ENCODE data around the gene LMLN.

The LMLN gene

DNA sequence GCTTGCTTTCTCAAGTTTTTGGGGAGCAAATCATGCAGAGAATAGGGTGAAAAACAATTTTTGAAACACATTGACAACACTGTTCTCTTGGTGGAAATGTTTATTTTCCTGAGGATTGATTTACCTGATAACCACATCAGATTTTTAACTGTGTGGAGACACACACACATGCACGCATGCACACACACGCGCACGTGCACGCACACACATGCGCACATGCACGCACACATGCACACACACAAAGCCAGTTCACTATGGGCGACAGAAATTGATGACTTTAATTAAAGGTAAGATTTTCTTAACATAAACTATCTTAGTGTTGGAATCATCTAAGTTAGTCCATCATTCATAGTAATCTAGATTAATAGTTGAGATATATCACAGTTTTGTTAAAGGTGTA, 15.3 kb downstream of the LMLN start:
- no peak overlapping the region for H3K4me3 ChIP-seq (ENCODE audit: low read depth, low read length)
- no peak for DNase-seq (ENCODE audit: low read depth)
- TF ChIP-seq CTCF (IDR thresholded peaks at IDR 0.05; ENCODE audit: low read depth, low read length, missing control alignments): no peak

DNA sequence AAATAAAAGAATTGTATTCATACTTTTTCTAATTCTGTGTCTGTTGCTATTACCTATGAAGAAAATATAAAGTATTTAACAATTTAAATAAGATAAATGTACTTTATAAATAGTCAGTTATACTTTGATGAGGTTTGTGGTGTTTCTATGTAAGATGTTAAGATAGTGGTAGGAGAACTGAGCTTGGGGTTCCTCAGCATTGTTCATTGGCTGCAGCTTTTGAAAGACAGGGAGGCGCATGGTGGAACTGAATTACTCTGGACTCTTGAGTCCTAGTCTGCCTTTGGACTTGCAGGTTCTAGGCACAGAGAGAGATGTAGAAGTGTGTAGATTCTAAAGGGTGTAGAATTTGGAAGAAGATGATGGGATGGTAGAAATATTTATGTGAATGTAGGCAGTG, 23.1 kb downstream of the LMLN start:
- no peak for TF ChIP-seq CTCF (IDR thresholded peaks at IDR 0.05; ENCODE audit: low read depth, low read length, missing control alignments)
- no peak overlapping the region for H3K4me3 ChIP-seq (ENCODE audit: low read depth, low read length)
- DNase-seq (ENCODE audit: low read depth): no peak

DNA sequence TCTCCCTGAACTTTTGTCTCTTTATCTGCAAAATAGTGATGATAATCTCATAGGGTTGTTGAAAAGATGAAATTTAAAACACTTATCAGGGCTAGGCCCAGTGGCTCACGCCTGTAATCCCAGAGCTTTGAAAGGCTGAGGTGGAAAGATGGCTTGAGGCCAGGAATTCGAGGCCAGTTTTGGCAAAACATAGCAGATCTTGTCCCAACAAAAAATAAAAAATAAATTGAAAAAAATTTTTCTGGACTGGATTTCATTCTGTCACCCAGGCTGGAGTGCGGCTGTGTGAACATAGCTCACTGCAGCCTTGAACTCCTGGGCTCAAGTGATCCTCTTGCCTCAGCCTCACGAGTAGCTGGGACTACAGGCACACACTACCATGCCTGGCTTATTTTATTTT, 29.6 kb downstream of the LMLN start:
- no peak for DNase-seq (ENCODE audit: low read depth)
- TF ChIP-seq CTCF (IDR thresholded peaks at IDR 0.05; ENCODE audit: low read depth, low read length, missing control alignments): no peak
- H3K4me3 ChIP-seq (ENCODE audit: low read depth, low read length): no peak overlapping the region

DNA sequence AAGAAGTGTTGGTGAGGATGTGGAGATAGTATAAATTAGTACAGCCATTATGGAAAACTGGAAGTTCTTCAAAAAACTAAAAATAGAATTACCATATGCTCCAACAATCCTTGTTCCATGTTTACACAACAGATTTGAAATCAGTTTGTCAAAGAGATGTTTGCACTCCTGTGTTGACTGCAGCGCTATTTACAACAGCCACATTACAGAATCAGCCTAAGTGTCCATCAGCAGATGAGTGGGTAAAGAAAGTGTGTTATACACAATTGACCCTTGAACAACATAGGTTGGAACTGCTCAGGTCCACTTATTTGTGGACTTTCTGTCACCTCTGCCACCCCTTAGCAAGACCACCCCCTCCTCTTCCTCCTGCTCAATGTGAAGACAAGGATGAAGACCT, 34.7 kb downstream of the LMLN start:
- TF ChIP-seq CTCF (IDR thresholded peaks at IDR 0.05; ENCODE audit: low read depth, low read length, missing control alignments): no peak
- no peak overlapping the region for H3K4me3 ChIP-seq (ENCODE audit: low read depth, low read length)
- DNase-seq (ENCODE audit: low read depth): no peak

DNA sequence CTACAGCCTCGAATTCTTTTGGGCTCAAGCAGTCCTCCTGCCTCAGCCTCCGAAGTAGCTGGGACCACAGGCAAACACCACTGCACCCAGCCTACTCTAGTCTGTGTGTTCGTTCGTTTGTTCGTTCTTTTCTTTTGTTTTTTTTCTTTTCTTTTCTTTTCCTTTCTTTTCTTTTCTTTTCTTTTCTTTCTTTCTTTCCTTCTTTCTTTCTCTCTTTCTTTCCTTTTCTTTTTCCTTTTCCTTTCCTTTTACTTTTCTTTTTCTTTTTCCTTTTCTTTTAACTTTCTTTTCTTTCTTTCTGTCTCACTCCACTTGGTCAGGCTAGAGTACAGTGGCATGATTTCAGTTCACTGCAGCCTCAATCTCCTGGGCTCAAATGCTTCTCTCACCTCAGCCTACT, 36.8 kb downstream of the LMLN start:
- TF ChIP-seq CTCF (IDR thresholded peaks at IDR 0.05; ENCODE audit: low read depth, low read length, missing control alignments): no peak
- no peak for DNase-seq (ENCODE audit: low read depth)
- no peak overlapping the region for H3K4me3 ChIP-seq (ENCODE audit: low read depth, low read length)

DNA sequence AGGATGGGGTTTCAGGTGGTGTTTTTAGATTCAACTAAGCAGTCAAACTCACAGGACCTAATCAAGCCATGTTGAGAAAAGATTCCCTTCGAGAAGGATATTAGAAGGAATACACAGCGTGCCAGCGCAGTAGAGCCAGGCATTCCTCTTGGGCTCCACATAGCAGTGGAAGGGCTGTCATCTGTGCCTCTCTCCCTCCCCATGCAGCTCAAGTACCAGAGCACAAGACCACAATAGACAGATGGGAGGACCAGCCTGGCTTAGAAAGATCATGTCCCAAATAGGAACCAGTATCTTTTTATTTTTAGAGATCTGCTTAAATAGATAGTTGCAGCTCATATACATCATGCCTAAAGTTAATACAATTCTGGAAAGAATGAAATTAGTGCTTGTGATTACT, 37.9 kb downstream of the LMLN start:
- no peak overlapping the region for H3K4me3 ChIP-seq (ENCODE audit: low read depth, low read length)
- no peak for DNase-seq (ENCODE audit: low read depth)
- TF ChIP-seq CTCF (IDR thresholded peaks at IDR 0.05; ENCODE audit: low read depth, low read length, missing control alignments): no peak

- DNase-seq (ENCODE audit: low read depth): no peak
- no peak for TF ChIP-seq CTCF (IDR thresholded peaks at IDR 0.05; ENCODE audit: low read depth, low read length, missing control alignments)
- H3K4me3 ChIP-seq (ENCODE audit: low read depth, low read length): no peak overlapping the region
Observed at GRCh38 chr3:198017090-198017489, 57.1 kb downstream of the LMLN start.

Measured in GM12864 (cell line).